GM21619 (cell line): Measurements from ENCODE around the gene ENDOD1.

Source experiments
- ATAC-seq: cut with Tn5 transposase; IDR thresholded peaks from one replicate; pipeline ENCODE4 v1.9.1; 2021; ENCODE audit not compliant: unreplicated experiment

The ENDOD1 gene

GRCh38 chr11:95161248-95161647 lies 71.6 kb downstream of the ENDOD1 start:
- no peak for ATAC-seq

DNA sequence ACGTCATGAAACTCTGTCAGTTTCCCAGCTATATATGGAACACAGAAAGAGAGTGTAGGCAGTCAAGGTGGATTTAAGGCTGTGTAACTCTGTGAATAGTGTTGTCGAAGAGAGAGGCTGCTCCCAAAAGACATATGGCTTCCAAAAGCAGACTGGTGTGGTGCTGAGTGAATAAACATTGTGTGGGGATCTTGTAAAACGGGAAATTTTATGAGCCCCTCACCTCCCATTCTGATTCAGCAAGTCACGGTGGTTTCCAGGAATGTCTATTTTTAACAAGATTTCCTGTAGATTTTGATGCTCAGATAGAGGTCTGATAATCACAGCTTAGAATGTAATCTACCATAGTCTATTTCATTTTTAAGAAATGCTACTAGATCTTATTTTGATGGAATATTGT lies 73.5 kb downstream of the ENDOD1 start:
- ATAC-seq: no peak

DNA sequence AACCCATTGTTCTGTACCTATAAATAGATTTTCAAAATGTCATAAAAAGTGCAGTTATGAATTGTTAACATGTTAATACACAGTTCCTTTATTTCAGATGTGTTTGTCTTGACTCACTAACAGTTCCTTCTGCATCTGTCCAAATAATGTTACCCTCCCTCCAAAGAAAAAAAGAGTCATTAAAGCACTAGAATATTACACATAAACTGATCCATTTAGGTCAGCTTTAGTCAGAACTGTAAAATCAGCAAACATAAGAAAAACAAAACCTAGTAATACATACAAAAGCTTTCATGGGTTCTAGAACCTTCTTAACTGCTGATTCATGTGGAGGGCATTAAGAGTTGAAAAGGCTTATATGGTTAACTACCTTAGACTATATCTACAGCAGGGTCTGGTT lies 76.0 kb downstream of the ENDOD1 start:
- ATAC-seq: no peak

GRCh38 chr11:95166781-95167180 lies 77.1 kb downstream of the ENDOD1 start:
- no peak for ATAC-seq

GRCh38 chr11:95170294-95170693 lies 80.6 kb downstream of the ENDOD1 start:
- no peak for ATAC-seq

- ATAC-seq: no peak
These were observed 86.3 kb downstream of the ENDOD1 start for GRCh38 chr11:95175818-95176380.
